GM19043 (cell line): ENCODE data around the gene RASSF4.
A peak's percentile ranks its signal among the peaks of the same experiment; 100 is the strongest.

Source experiments
- ATAC-seq: cut with Tn5 transposase; IDR thresholded peaks from one replicate; pipeline ENCODE4 v1.9.1; 2021; ENCODE audit warnings: low read depth; ENCODE audit not compliant: unreplicated experiment

The RASSF4 gene

GRCh38 chr10:44927352-44927751 is 32.2 kb upstream of the RASSF4 start:
- ATAC-seq, result no peak

- ATAC-seq, result no peak
Measured at GRCh38 chr10:44928462-44928861, 31.1 kb upstream of the RASSF4 start.

DNA sequence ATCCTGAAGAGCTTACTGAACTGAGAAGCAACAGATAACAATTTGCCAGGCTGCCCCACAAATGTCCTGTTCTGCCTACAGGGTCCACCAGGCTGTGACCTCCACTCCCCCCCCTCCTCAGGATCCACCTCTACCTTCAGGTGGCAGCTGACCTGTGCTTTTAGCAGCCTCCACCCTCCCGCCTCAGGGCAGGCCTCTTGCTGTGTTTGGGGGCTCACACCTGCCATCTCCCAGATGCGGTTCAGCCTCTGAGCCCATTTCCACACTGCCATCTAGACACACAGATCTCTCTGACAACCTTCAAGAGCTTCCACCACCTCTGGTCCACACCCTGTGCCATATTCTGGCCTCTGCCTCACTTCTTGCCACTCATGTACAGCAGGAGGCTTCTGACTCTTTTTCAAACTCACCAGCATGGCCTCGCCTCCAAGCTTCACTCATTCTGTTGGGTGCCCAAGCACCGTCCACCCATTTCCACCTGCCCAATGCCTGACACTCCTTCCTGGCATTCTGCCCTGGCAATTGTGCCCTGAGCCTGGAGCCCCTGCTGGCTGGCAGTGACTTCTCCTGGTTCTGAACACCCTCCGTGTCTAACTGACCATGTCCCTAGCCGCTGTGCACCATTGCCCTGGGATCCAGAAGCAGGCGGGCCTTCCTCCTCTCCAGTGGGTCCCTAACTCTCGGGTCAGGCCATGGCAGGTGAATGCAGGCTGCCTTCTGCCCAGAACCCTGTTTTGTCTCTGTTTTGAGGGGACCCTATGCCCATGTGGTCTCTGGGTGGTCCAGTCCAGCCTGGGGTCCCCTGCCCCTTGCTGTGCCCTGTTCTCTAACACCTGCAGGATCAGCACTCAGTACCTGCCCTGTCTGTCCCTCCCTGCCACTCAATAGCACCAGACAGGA is 30.0 kb upstream of the RASSF4 start:
- ATAC-seq, result no peak

DNA sequence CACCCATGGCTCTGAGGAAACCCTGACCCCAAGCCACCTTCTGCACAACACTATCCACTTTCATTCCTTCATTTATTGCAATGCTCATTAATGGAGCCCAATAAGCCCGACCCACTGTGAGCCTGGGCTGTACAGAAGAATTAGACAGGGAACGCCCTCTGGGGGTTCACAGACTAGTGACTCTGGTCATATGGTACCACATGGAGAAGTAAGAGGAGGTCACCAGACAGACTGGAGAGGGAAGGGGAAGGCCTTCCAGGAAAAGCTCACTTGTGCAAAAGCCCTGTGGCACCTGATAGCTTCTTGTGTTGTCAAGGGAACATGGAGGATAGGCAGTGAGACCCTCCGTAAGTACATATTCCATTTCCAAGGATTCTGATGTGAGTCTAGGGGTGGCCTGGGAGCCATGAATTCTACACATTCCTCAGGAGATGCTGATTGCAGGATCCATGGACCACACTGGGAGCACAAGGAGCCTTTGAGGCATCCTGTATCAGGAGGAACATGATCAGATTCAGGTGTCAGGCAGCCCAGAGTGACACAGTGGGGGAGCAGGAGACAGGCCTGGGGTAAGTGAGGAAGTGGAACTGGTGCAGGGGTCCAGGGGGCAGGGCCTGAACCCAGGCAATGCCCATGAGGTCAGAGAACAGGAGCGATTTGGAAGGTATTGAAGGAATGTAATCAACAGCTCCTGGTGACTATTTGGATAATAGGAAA is 28.5 kb upstream of the RASSF4 start:
- no peak for ATAC-seq

DNA sequence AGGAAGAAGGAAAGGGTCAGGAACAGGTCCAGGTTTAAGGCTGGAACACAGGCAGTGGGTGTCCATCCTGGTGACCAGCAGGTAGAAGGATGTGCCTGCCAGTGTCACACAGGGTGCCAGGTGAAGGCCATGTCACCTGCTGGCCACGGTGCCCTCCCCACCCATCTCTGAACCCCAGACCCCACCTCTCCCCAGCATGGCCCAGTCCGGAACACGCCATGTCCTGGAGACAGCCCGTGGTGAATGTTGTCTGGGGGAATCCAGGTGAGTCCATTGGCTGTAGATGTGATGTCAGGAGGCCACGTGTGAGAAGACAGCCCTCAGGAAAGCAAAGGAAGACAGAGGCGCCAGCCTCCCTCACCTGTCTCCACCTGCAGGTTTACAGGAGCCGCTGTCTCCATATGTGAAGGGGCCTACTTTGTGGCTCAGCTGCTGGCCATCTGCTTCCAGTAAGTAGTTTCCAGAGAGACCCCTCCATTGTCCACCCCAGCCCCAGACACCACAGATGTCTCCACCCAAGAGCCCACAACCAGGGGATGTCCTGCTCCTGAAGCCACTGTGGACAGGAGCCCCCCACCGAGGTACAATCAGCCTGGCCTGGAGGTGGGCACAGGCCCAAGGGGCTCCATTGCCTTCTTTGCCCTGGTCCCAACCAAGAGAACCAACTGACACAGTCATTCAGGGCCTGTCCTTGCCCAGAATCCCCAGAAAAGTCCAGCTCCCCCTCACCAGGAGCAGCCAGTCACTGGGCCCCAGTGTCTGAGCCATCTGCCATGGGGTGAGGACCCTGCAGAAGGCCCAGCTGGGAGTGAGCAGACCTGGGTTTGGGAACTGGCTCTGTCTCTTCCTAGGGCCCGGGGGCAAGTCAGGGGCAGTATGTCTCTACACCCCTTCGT is 27.7 kb upstream of the RASSF4 start:
- no peak for ATAC-seq

DNA sequence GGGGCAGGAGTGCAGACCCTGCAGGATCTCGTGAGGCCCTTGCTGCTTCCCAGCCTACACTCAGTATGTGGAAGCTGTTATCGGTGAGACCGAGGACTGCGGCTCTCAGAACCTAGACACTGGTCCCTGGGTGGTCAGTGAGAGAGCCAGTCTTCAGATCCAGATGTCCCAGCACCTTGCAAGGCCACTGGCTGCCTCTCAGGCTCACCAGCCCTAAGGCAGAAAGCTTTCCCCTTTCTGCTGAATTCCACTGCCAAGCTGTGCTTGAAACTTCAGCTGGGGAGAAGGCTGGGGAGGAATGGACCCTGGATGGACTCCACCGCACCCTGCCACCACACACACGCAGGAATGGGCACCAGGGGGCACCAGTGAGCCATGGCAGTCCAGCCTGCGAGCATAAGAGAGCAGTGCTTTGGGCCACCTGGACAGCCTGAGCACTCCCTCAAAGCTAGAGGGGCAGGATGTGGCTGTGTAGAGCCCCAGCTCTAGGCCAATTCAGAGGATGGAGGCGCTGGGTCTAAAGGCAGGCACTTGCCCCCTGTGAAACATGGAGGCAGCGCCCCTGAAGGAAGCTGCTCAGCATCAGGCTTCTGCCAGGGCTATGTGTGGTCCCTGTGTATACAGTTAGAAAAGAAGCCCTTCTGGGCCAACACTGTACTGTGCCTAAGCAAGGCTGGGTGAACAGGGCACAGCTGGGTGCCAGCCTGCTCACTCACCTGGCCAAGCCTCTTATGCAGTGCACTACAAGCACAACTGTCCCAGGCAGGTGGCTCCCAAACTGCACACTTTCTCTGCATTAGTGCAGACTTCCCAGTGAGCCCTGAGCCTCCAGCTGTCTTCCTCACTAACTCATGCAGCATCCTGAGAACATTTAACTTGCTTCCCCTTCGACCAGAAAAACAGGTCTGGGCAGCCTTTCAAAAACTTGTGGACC is 26.8 kb upstream of the RASSF4 start:
- ATAC-seq, result peak; percentile 99

DNA sequence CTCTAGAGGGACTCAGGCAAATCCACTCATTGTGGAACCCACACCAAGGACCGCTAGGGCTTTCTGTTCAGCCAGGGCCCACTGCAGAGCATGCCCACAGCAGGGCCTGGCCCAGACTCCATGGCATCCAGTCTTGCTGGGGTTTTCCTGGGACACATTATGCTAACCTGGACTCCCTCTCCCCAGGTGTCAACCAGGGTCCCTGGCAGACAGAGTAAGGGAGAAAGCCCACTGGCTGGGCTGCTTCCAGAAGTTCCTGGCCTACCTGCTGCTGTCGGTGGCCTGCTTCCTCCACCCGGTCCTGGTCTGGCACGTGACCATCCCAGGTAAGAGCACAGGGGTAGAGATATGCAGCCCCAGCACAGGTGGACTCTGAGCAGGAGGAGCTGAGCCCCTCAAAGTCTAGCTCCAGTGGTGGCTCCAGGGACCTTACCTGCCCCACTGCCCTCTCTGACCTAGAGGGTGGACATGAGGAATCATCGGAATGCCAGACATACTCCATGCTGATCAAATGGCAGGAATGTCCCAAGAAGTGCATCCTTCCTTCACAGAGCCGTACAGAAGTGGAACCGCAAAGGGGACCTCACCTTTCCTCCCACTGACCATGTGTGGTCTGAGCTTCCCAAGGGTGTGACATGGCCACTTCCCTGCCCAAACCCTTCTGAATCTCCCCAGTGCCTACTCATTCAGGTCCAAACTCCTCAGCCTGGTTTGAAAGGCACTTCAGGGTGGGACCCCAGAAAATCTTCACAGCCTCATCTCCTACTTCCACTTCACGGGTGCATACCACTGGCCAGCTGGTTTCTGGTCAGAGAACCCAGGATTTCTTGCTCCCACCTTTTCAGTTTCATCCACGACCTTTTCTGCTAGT is 25.9 kb upstream of the RASSF4 start:
- no peak for ATAC-seq

DNA sequence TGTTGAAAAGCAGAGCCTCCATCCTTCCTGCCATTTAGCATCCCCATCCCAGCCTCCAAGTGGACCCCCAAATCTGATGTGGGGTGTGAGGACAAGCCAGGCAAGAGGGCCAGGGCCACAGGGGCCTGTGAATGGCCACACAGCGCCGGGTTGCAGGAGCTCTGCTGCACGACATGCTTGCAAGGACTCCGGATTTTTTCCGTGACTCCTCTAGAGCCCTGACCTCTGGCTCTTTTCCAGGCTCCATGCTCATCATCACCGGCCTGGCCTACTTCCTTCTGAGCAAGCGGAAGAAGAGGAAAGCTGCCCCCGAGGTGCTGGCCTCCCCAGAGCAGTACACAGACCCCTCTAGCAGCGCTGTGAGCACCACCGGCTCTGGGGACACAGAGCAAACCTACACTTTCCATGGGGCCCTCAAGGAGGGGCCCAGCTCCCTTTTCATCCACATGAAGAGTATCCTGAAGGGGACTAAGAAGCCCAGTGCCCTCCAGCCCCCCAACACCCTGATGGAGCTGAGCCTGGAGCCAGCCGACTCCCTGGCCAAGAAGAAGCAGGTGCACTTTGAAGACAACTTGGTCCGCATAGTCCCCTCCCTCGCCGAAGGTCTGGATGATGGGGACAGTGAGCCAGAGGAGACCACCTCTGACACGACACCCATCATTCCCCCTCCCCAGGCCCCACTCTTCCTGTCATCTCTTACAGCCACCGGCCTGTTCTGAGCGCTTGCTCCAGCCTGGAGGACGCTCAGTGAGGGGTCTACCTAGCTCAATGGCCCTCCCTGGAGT is 25.0 kb upstream of the RASSF4 start:
- ATAC-seq, result no peak

DNA sequence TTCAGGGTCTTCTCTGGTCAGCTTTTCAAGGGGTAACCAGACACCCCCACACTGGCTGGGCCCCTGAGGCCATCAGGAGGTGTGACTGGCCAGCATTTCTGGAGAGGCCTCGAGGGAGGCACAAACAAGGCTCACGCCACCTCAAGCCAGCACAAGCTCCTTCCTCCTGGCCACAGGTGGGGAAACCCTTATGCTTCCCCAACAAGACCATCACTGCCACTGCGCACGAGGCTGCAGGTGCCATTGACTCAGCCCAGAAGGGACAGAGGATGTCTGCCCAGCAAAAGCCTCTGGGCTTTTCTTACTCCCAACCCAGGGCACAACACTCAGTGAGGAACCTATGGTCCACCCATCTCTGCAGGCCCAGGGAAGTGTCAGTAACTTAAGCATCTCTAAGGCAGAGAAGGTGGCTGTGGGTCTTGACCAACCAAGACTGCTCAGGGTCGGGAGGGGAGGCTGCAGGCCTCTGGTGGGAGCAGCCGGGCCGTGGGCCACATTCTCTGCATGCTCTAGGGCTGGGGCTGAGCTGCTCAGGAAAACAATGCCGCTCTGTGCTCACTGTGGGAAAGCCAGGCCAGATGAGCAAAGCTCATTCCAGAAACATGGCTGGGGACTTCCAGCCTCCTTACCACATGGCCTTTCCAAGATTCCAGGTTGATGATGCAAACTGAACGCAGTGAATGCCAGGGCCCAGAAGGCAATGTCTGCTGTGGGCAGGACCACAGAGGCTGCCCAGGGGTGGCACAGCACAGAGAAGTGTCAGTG is 24.2 kb upstream of the RASSF4 start:
- ATAC-seq, result no peak

GRCh38 chr10:44935966-44936295 is 23.7 kb upstream of the RASSF4 start:
- ATAC-seq, result no peak

DNA sequence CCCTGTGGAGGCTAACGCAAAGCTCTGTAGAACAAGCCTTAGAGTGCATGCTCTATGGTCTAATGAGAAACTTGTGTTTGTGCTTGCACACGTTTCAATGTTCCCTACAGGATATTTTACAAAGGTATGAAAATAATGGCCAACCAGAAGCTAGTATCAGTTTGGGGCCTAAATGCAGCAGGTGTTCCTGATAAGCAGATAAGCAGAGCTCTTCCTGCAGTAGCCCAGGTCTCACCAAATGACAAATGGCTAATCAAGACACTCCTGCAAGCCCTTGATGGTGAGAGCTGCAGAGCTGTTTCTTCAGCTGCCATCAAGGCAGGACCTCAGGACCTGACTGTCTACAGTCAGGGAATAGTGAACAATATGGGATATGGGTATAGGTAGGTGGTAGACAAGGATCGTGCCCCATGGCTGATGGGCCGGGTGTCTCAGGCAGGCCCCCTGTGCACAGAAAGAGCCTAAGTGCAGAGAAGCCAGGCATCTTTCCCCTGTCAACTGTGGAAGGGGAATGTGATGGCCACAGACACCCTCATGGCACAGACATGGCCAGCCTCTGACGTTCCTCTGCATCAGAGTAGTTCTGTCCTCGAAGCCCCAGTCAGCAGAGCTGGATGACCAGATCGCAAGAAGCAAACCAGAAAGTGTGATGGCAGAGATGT is 23.2 kb upstream of the RASSF4 start:
- no peak for ATAC-seq

- no peak for ATAC-seq
Measured at GRCh38 chr10:44937196-44938005, 22.2 kb upstream of the RASSF4 start.

DNA sequence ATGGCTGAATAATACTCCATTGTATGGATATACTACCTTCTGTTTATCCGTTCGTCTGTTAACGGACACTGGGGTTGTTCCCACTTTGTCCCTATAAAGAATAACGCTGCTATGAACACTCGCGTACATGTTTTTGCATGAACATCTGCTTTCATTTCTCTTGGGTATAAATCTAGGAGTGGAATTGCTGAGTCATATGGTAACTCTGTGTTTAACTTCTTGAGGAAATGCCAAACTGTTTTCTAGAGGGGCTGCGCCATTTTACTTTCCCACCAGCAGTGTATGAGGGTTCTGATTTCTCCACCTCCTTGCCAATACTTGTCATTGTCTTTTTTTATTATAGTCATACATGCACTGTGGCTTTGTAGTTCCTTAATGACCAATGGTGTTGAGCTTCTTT is 20.6 kb upstream of the RASSF4 start:
- ATAC-seq, result no peak

DNA sequence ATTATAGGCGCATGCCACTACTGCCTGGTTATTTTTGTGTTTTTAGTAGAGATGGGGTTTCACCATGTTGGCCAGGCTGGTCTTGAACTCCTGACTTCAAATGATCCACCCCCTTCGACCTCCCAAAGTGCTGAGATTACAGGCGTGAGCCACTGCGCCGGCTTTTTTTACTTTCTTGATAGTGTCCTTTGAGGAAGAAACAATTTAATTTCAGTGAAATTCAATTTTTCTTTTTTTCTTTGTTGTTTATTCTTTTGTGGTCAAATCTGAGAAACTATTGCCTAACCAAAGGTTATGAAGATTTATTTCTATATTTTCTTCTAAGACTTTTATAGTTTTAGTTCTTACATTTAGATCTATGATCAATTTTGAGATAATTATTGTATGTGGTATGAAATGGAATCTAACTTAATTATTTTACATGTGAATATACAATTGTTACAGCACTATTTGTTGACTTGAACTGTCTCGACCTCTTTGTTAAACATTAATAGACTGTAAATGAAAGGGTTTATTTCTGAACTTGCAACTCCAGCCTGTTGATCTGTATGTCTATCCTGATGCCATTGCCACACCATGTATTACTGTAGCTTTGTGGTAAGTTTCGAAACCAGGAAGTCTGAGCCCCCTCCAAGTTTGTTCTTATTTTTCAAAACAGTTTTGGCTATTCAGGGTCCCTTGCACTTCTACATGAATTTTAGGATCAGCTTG is 19.8 kb upstream of the RASSF4 start:
- ATAC-seq, result no peak

- no peak for ATAC-seq
Measured at GRCh38 chr10:44944354-44944753, 15.2 kb upstream of the RASSF4 start.

DNA sequence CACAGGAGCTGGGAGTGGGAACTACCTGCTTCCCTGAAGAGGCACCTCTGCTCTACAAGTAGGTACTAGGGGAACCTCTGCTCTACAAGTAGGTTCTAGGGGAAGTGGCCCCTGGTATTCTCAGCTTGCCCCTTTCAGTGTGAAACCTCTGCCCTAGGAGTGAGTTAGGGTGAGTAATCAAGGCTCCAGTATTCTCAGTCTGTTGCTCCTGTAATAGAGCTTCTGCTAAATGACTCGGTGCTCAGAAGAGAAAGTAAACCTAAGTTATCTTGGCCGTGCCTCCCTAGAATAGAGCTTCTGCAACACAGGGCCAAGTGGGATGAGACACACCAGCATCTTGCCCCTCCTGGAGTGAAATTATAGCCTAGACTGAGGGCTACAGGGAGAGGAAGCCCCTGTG is 13.4 kb upstream of the RASSF4 start:
- ATAC-seq, result peak; percentile 40
